SK-N-SH treated with all-trans-retinoic acid at 6 μM for 48 hours (cell line): ENCODE data around the gene SIRT1.

Experiments
- ATAC-seq: fragments of 200-7000 bp; cut with Tn5 transposase; 3 replicates; pipeline ENCODE4 v1.9.1; 2020; ENCODE audit warnings: mild to moderate bottlenecking, moderate library complexity
- ARNTL ChIP-seq: fragments of 450-650 bp; formaldehyde crosslinking; IDR thresholded peaks from 2 replicates; pipeline ENCODE4 v1.5.0; 2020; ENCODE audit warnings: low read depth, mild to moderate bottlenecking, moderate library complexity, borderline replicate concordance
- BACH2 ChIP-seq: fragments of 250-450 bp; sonication (Bioruptor Pico); IDR thresholded peaks from 2 replicates; pipeline ENCODE4 v1.9.0; 2021; ENCODE audit warnings: mild to moderate bottlenecking, borderline replicate concordance
- CREB5 ChIP-seq: fragments of 250-450 bp; sonication (Bioruptor Pico); IDR thresholded peaks from 2 replicates; pipeline ENCODE4 v1.5.1; 2020; ENCODE audit warnings: low read depth, mild to moderate bottlenecking, moderate library complexity
- CSDC2 ChIP-seq: fragments of 250-450 bp; sonication (Bioruptor Pico); IDR thresholded peaks from 2 replicates; pipeline ENCODE4 v1.5.0; 2020; ENCODE audit warnings: mild to moderate bottlenecking, moderate library complexity
- CSRNP3 ChIP-seq: fragments of 250-450 bp; sonication (Bioruptor Pico); IDR thresholded peaks from 2 replicates; pipeline ENCODE4 v1.5.1; 2021; ENCODE audit warnings: mild to moderate bottlenecking, moderate library complexity
- ESRRG ChIP-seq: fragments of 250-450 bp; sonication (Bioruptor Pico); IDR thresholded peaks from 2 replicates; pipeline ENCODE4 v1.6.1; 2021; ENCODE audit warnings: mild to moderate bottlenecking
- GLIS3 ChIP-seq: fragments of 250-450 bp; sonication (Bioruptor Pico); IDR thresholded peaks from 2 replicates; pipeline ENCODE4 v1.5.0; 2020; ENCODE audit warnings: mild to moderate bottlenecking, moderate library complexity
- ISL1 ChIP-seq: fragments of 250-450 bp; sonication (Bioruptor Pico); IDR thresholded peaks from 2 replicates; pipeline ENCODE4 v2.1.2; 2022; ENCODE audit warnings: mild to moderate bottlenecking, moderate library complexity
- OSR1 ChIP-seq: fragments of 250-450 bp; sonication (Bioruptor Pico); IDR thresholded peaks from 2 replicates; pipeline ENCODE4 v1.8.0; 2022; ENCODE audit warnings: moderate library complexity, mild to moderate bottlenecking, inconsistent platforms
- PATZ1 ChIP-seq: fragments of 250-450 bp; sonication (Bioruptor Pico); IDR thresholded peaks from 2 replicates; pipeline ENCODE4 v1.8.0; 2020; ENCODE audit warnings: mild to moderate bottlenecking, moderate library complexity, borderline replicate concordance
- POU6F1 ChIP-seq: fragments of 250-450 bp; sonication (Bioruptor Pico); IDR thresholded peaks from 2 replicates; pipeline ENCODE4 v1.8.0; 2021; ENCODE audit warnings: low read depth, mild to moderate bottlenecking, moderate library complexity, borderline replicate concordance
- PPARA ChIP-seq: fragments of 250-450 bp; sonication (Bioruptor Pico); IDR thresholded peaks from 2 replicates; pipeline ENCODE4 v1.5.0; 2020; ENCODE audit warnings: mild to moderate bottlenecking, borderline replicate concordance
- RARB ChIP-seq: fragments of 250-450 bp; sonication (Bioruptor Pico); IDR thresholded peaks from 2 replicates; pipeline ENCODE4 v1.8.0; 2021; ENCODE audit warnings: mild to moderate bottlenecking, moderate library complexity
- SNAI2 ChIP-seq: fragments of 250-450 bp; sonication (Bioruptor Pico); IDR thresholded peaks from 2 replicates; pipeline ENCODE4 v1.5.0; 2020; ENCODE audit warnings: mild to moderate bottlenecking, moderate library complexity
- TCF4 ChIP-seq: fragments of 250-450 bp; sonication (Bioruptor Pico); IDR thresholded peaks from 2 replicates; pipeline ENCODE4 v1.8.0; 2021; ENCODE audit warnings: mild to moderate bottlenecking, moderate library complexity, borderline replicate concordance
- TSHZ2 ChIP-seq: fragments of 250-450 bp; sonication (Bioruptor Pico); IDR thresholded peaks from 2 replicates; pipeline ENCODE4 v1.5.0; 2020; ENCODE audit warnings: mild to moderate bottlenecking, moderate library complexity
- ZC3H10 ChIP-seq: fragments of 250-450 bp; sonication (Bioruptor Pico); IDR thresholded peaks from 2 replicates; pipeline ENCODE4 v1.5.1; 2021; ENCODE audit warnings: mild to moderate bottlenecking, moderate library complexity
- ZFP3 ChIP-seq: fragments of 250-450 bp; sonication (Bioruptor Pico); IDR thresholded peaks from 2 replicates; pipeline ENCODE4 v1.5.0; 2020; ENCODE audit warnings: mild to moderate bottlenecking, moderate library complexity
- ZFP30 ChIP-seq: fragments of 450-650 bp; formaldehyde crosslinking; IDR thresholded peaks from 2 replicates; pipeline ENCODE4 v1.5.0; 2022; ENCODE audit warnings: mild to moderate bottlenecking, moderate library complexity
- ZNF565 ChIP-seq: fragments of 450-650 bp; formaldehyde crosslinking; conservative IDR thresholded peaks from 2 replicates; pipeline ENCODE4 v1.5.0; 2020; ENCODE audit warnings: low read depth, mild to moderate bottlenecking, moderate library complexity
- ZNF70 ChIP-seq: fragments of 450-650 bp; formaldehyde crosslinking; IDR thresholded peaks from 2 replicates; pipeline ENCODE4 v1.5.0; 2020; ENCODE audit warnings: mild to moderate bottlenecking, moderate library complexity
- ZNF8 ChIP-seq: fragments of 450-650 bp; formaldehyde crosslinking; IDR thresholded peaks from 2 replicates; pipeline ENCODE4 v1.5.0; 2020; ENCODE audit warnings: mild to moderate bottlenecking, moderate library complexity

Gene SIRT1

GRCh38 chr10:67925449-67926005 is 41.1 kb downstream of the SIRT1 start:
- ATAC-seq: peak; percentile 59

GRCh38 chr10:67926951-67927350 is 42.5 kb downstream of the SIRT1 start:
- TF ChIP-seq BACH2 (CRISPR knock-in tag): no peak
- no peak for TF ChIP-seq TCF4 (CRISPR knock-in tag)
- no peak for TF ChIP-seq CREB5 (CRISPR knock-in tag)
- no peak for TF ChIP-seq ISL1
- no peak for TF ChIP-seq CSRNP3 (CRISPR knock-in tag)
- TF ChIP-seq ZFP3 (CRISPR knock-in tag): no peak
- no peak for TF ChIP-seq TSHZ2 (CRISPR knock-in tag)
- TF ChIP-seq ZNF8 (CRISPR knock-in tag): no peak
- TF ChIP-seq ARNTL (CRISPR knock-in tag): no peak
- TF ChIP-seq RARB: no peak
- no peak for TF ChIP-seq ESRRG (CRISPR knock-in tag)

More at GRCh38 chr10:67925449-67926005, 41.1 kb downstream of the SIRT1 start:
- TF ChIP-seq ZNF70: no peak
- no peak for TF ChIP-seq SNAI2
- TF ChIP-seq ZC3H10 (CRISPR knock-in tag): no peak
- TF ChIP-seq RARB: no peak
- no peak for TF ChIP-seq BACH2 (CRISPR knock-in tag)
- TF ChIP-seq ZFP3 (CRISPR knock-in tag): no peak
- no peak for TF ChIP-seq OSR1 (CRISPR knock-in tag)
- no peak for TF ChIP-seq ISL1
- no peak for TF ChIP-seq POU6F1 (CRISPR knock-in tag)
- TF ChIP-seq ZNF565: no peak
- TF ChIP-seq ESRRG (CRISPR knock-in tag): no peak
- no peak for TF ChIP-seq ZNF8 (CRISPR knock-in tag)
- no peak for TF ChIP-seq ARNTL (CRISPR knock-in tag)
- no peak for TF ChIP-seq CSDC2 (CRISPR knock-in tag)
- TF ChIP-seq CSRNP3 (CRISPR knock-in tag): no peak
- TF ChIP-seq PPARA (CRISPR knock-in tag): no peak
- TF ChIP-seq ZFP30 (CRISPR knock-in tag): no peak
- TF ChIP-seq GLIS3 (CRISPR knock-in tag): no peak
- TF ChIP-seq CREB5 (CRISPR knock-in tag): no peak
- TF ChIP-seq PATZ1: no peak

More at GRCh38 chr10:67926951-67927350, 42.5 kb downstream of the SIRT1 start:
- ATAC-seq: no peak
